ENCODE measurements around the gene NEURL4.

- peak; percentile 50 to 56 for TF ChIP-seq CTCF (conservative IDR thresholded peaks at IDR 0.05 in 1 of 2, IDR thresholded peaks at IDR 0.05 in 1 of 2; ENCODE audit: low read depth in 1 of 2, low read length in 2 of 2)
- no peak for TF ChIP-seq EZH2 (IDR thresholded peaks at IDR 0.05; ENCODE audit: low read length, missing control alignments)
Observed at GRCh38 chr17:7352503-7352889, 23.4 kb upstream of the NEURL4 start.
